ENCODE measurements around the gene RUNX2. TPM values are rescaled to one million over a fixed set of nuclear protein-coding genes. Genes with fewer than 3 reads are reported as not detected.

The RUNX2 gene
- total RNA-seq, 1 experiment from 2014 or later: 3.8 TPM

DNA sequence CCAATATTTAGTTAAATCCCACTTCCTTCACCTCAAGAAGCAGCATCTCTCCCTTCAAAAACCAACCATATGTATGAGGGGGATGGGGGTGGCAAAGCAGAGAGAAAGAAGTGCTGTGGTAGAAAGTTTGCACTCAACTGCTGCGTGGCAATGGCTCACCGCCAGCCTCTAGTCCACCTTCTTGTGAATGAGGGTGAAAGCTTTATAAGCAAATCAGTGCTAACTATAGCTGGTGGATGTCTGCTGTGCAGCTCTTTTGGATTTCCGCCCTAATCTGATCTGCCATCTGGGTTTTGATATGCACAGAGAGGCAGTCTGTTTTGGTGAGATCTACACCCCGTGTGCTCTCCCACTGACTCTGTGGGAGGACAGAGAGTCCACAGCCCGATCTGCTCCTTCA, 330.8 kb downstream of the RUNX2 start:
- ChIA-PET POLR2A (ENCODE audit: unreplicated experiment) (no interaction called here), CTCF (no interaction called here)
- H3K9me3 ChIP-seq (ENCODE audit: low read length): no peaks in the 10 kb centered on the region
- intact Hi-C loops (cut with micrococcal nuclease): loop anchor here (5.0 kb wide), 2 partner anchors 212 to 237 kb away; no protein-coding TSS in a partner anchor
- no peaks in the 10 kb centered on the region for H3K79me2 ChIP-seq (ENCODE audit: low read length)
- H3K9me2 ChIP-seq (replicated peaks; ENCODE audit: low read length): no peaks in the 10 kb centered on the region
- ATAC-seq (no peak), DNase-seq (no peak)
- H3K4me3 ChIP-seq (ENCODE audit: low read length): no peak overlapping the region
- TF ChIP-seq EZH2phosphoT487 (IDR thresholded peaks at IDR 0.05; ENCODE audit: borderline replicate concordance, low read length) (no peak), EZH2 (IDR thresholded peaks at IDR 0.05; ENCODE audit: low read length, unreplicated experiment) (no peak)
- TF ChIP-seq, protein P1, sequence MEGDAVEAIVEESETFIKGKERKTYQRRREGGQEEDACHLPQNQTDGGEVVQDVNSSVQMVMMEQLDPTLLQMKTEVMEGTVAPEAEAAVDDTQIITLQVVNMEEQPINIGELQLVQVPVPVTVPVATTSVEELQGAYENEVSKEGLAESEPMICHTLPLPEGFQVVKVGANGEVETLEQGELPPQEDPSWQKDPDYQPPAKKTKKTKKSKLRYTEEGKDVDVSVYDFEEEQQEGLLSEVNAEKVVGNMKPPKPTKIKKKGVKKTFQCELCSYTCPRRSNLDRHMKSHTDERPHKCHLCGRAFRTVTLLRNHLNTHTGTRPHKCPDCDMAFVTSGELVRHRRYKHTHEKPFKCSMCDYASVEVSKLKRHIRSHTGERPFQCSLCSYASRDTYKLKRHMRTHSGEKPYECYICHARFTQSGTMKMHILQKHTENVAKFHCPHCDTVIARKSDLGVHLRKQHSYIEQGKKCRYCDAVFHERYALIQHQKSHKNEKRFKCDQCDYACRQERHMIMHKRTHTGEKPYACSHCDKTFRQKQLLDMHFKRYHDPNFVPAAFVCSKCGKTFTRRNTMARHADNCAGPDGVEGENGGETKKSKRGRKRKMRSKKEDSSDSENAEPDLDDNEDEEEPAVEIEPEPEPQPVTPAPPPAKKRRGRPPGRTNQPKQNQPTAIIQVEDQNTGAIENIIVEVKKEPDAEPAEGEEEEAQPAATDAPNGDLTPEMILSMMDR (conservative IDR thresholded peaks at IDR 0.05; ENCODE audit: low read depth, low read length): no peak
- no peak overlapping the region for H3K4me2 ChIP-seq (ENCODE audit: low read length)
- no peaks in the 10 kb centered on the region for H3K27me3 ChIP-seq (ENCODE audit: low read length)
- H2AFZ ChIP-seq (ENCODE audit: low read length): no peak overlapping the region
- no peaks in the 10 kb centered on the region for H4K20me1 ChIP-seq (ENCODE audit: low read length)
- H3F3A ChIP-seq (ENCODE audit: low read length, unreplicated experiment): peaks cover 8% of the 10 kb centered on the region
- no peak overlapping the region for H3K27ac ChIP-seq (ENCODE audit: low read length)
- BruUV-seq (replicated peaks): no TSS peak
- H3K36me3 ChIP-seq (ENCODE audit: low read depth, low read length): no peaks in the 10 kb centered on the region
- no peak overlapping the region for H3K9ac ChIP-seq (ENCODE audit: low read length)
- H3K4me1 ChIP-seq (ENCODE audit: insufficient read depth, low read length): peaks cover 48% of the 10 kb centered on the region

DNA sequence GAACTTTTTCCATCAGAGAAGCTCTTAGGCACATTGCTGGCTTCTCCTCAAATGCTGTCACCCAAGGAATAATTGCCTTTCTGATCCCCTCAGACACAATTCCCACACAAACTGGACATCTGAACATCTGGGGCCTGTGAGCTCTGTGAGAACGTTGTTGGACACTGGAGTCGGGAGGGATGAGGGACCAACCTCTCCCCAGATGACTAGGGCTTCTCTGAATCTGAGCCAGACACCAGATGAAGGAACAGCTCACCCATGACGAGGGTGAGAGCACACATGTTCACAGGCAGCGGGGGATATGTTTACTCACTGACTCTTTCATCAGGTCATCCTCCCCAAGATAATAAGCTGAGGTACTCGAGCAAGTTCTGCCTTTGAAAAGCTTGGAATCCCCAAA, 333.5 kb downstream of the RUNX2 start:
- no peaks in the 10 kb centered on the region for H3F3A ChIP-seq (ENCODE audit: low read length, unreplicated experiment)
- peak overlapping the region; percentile 69 for H3K27ac ChIP-seq (ENCODE audit: low read length)
- H3K4me3 ChIP-seq (ENCODE audit: low read length): no peak overlapping the region
- TF ChIP-seq EZH2 (IDR thresholded peaks at IDR 0.05; ENCODE audit: low read length, unreplicated experiment) (no peak), EZH2phosphoT487 (IDR thresholded peaks at IDR 0.05; ENCODE audit: borderline replicate concordance, low read length) (no peak)
- TF ChIP-seq, protein P1 (conservative IDR thresholded peaks at IDR 0.05; ENCODE audit: low read depth, low read length): no peak
- H3K4me1 ChIP-seq (ENCODE audit: insufficient read depth, low read length): peaks cover 24% of the 10 kb centered on the region
- H3K9ac ChIP-seq (ENCODE audit: low read length): peak overlapping the region; percentile 8; the same call in 1 of the 2 replicates
- CTCF ChIA-PET: interaction anchor here (1.1 kb wide), 1 partner anchor 53 kb away, joined by 3 read pairs; no protein-coding TSS in a partner anchor
- DNase-seq: peak; percentile 64
- H3K9me3 ChIP-seq (ENCODE audit: low read length): no peaks in the 10 kb centered on the region
- no peaks in the 10 kb centered on the region for H3K9me2 ChIP-seq (replicated peaks; ENCODE audit: low read length)
- H3K79me2 ChIP-seq (ENCODE audit: low read length): no peaks in the 10 kb centered on the region
- no peak overlapping the region for H2AFZ ChIP-seq (ENCODE audit: low read length)
- H3K4me2 ChIP-seq (ENCODE audit: low read length): no peak overlapping the region
- peak; percentile 73 for ATAC-seq
- no TSS peak for BruUV-seq (replicated peaks)
- H3K27me3 ChIP-seq (ENCODE audit: low read length): no peaks in the 10 kb centered on the region
- no peaks in the 10 kb centered on the region for H3K36me3 ChIP-seq (ENCODE audit: low read depth, low read length)
- POLR2A ChIA-PET (ENCODE audit: unreplicated experiment): no interaction called here
- no peaks in the 10 kb centered on the region for H4K20me1 ChIP-seq (ENCODE audit: low read length)
- intact Hi-C loops (cut with micrococcal nuclease): no loop called here

Measured in PC-3 (cell line).